ENCODE results near the gene TMTC2. TPM values are rescaled to one million over a fixed set of nuclear protein-coding genes. Genes with fewer than 3 reads are reported as not detected.

Gene TMTC2
- total and polyA plus RNA-seq, 3 experiments from 2014 or later, result 0.13 to 2.5 (median 2.2) TPM

DNA sequence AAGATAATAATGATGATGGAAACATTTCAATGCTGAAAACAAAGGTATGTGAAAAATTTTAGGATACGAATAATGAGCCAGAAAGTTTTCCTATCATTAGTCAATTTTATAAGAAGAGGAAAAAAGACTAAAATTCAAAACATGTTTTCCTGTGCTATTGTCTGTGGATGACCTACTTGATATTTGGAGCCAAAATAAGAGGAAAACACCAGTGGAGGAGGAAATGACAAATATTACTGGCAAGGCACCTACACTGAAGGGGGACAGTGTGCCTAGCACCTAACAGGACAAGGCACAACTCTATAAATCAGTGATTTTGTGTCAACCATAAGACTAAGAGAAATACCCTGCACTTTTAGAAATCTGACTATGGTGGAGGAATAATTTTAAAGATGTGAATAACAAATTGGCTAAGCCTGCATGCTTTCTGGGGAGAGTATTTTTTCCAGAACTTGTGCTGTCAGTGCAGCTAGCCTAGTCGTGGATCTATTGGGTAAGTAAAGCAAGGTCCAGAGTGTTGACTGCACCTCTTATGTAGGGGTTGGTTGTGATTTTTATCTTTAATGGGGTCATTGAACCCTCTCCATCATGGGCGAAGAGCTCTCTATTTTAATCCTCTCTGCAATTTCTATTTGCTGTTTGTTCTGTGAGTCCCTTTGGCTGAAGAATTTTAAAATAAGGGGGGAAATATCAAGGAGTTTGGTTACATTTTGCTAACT, 398.0 kb downstream of the TMTC2 start:
- ChIA-PET CTCF (no interaction called here), POLR2A (no interaction called here)
- Histone ChIP-seq H3K27ac (ENCODE audit: low read depth, low read length) (no peak overlapping the region), H3K9me3 (ENCODE audit: low read length) (no peaks in the 10 kb centered on the region), H3K4me1 (ENCODE audit: insufficient read depth, low read length) (no peaks in the 10 kb centered on the region), H3K4me3 (ENCODE audit: low read length) (no peak overlapping the region), H3K27me3 (ENCODE audit: insufficient read depth, low read length, poor library complexity, severe bottlenecking) (no peaks in the 10 kb centered on the region), H3K36me3 (ENCODE audit: insufficient read depth, low read length) (no peaks in the 10 kb centered on the region)
- Mint-ChIP-seq H3K27me3 (no peaks in the 10 kb centered on the region), H3K36me3 (peaks cover 0 to 4% (median 3%) of the 10 kb centered on the region in 3 donors), H3K9me3 (no peaks in the 10 kb centered on the region), H3K27ac (no peak overlapping the region), H3K4me3 (no peak overlapping the region), H3K4me1 (no peaks in the 10 kb centered on the region)
- no peak for DNase-seq

DNA sequence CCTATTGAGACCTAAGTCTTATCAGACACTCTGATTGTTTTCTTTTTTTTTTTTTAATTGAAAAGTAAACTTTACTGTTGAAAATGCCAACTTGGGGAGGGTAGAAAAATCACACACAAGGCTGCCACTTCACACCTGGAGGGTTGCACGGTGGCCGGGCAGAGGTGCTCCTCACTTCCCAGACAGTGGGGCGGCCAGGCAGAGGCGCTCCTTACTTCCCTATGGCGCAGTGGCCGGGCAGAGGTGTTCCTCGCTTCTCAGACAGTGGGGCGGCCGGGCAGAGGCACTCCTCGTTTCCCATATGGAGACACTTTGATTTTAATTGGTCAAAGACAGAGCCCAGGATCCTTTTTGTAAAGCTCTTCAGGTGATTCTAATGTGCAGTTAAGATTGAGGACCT, 399.3 kb downstream of the TMTC2 start:
- ChIA-PET CTCF (no interaction called here), POLR2A (no interaction called here)
- H3K4me1 ChIP-seq (ENCODE audit: insufficient read depth, low read length), result no peaks in the 10 kb centered on the region
- H3K4me3 ChIP-seq (ENCODE audit: low read length), result no peak overlapping the region
- H3K27ac ChIP-seq (ENCODE audit: low read depth, low read length), result no peak overlapping the region
- H3K27ac Mint-ChIP-seq, result peak overlapping the region in 1 of 8 donors; percentile 19
- H3K4me1 Mint-ChIP-seq, result no peaks in the 10 kb centered on the region
- H3K4me3 Mint-ChIP-seq, result no peak overlapping the region
- H3K36me3 ChIP-seq (ENCODE audit: insufficient read depth, low read length), result no peaks in the 10 kb centered on the region
- H3K27me3 ChIP-seq (ENCODE audit: insufficient read depth, low read length, poor library complexity, severe bottlenecking), result no peaks in the 10 kb centered on the region
- H3K9me3 ChIP-seq (ENCODE audit: low read length), result no peaks in the 10 kb centered on the region
- no peaks in the 10 kb centered on the region for H3K27me3 Mint-ChIP-seq
- no peak for DNase-seq
- peaks cover 0 to 10% (median 5%) of the 10 kb centered on the region in 3 donors for H3K36me3 Mint-ChIP-seq
- no peaks in the 10 kb centered on the region for H3K9me3 Mint-ChIP-seq

DNA sequence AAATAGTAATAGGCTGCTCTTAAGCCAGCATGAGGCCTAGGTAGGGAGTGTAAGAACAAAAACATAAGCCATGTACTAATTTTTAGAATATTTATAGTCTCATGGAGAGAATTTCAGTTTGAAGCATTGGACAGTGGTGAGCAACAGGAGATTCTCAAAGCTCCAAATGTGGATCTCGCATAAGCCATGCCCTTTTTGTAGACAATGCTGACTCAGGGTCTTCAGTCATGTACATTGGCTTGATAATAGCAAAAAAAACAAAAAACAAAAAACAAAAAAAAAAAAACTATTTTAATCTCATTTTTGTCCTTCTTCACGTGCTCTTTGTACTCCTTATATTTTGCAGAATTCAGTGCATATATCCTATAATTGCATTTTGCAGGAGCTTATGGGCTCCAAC, 402.9 kb downstream of the TMTC2 start:
- ChIA-PET CTCF (no interaction called here), POLR2A (no interaction called here)
- no peak for DNase-seq
- H3K9me3 Mint-ChIP-seq, result peaks cover 0 to 2% (median 0%) of the 10 kb centered on the region in 5 donors
- peaks cover 0 to 18% (median 5%) of the 10 kb centered on the region in 3 donors for H3K36me3 Mint-ChIP-seq
- Histone ChIP-seq H3K4me3 (ENCODE audit: low read length) (no peak overlapping the region), H3K9me3 (ENCODE audit: low read length) (no peaks in the 10 kb centered on the region), H3K4me1 (ENCODE audit: insufficient read depth, low read length) (no peaks in the 10 kb centered on the region), H3K27ac (ENCODE audit: low read depth, low read length) (no peak overlapping the region), H3K36me3 (ENCODE audit: insufficient read depth, low read length) (no peaks in the 10 kb centered on the region), H3K27me3 (ENCODE audit: insufficient read depth, low read length, poor library complexity, severe bottlenecking) (no peaks in the 10 kb centered on the region)
- no peaks in the 10 kb centered on the region for H3K27me3 Mint-ChIP-seq
- no peaks in the 10 kb centered on the region for H3K4me1 Mint-ChIP-seq
- no peak overlapping the region for H3K4me3 Mint-ChIP-seq
- no peak overlapping the region for H3K27ac Mint-ChIP-seq

DNA sequence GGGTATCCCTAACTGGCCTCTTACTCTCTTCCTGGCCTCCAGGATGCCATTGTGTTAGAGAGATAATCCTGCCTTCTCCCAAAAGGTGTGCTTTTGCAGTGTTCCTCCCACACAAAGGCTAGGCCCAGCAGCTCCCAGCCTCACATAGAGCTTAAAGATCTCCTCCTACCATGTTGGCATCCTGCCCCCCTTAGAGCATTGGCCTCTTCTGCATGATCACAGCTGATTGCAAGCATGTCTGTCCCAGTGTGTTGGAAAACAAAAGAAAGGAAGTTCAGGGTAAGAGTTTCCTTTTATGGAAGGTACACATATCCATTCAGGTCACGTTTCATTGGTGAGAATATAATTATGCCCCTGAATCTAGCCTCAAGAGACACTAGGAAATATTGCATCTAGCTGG, 405.4 kb downstream of the TMTC2 start:
- no peaks in the 10 kb centered on the region for H3K27me3 Mint-ChIP-seq
- no peak overlapping the region for H3K4me3 ChIP-seq (ENCODE audit: low read length)
- no peaks in the 10 kb centered on the region for H3K36me3 ChIP-seq (ENCODE audit: insufficient read depth, low read length)
- no peak overlapping the region for H3K4me3 Mint-ChIP-seq
- H3K4me1 ChIP-seq (ENCODE audit: insufficient read depth, low read length), result no peaks in the 10 kb centered on the region
- H3K4me1 Mint-ChIP-seq, result no peaks in the 10 kb centered on the region
- no peak overlapping the region for H3K27ac ChIP-seq (ENCODE audit: low read depth, low read length)
- DNase-seq, result no peak
- H3K9me3 Mint-ChIP-seq, result peaks cover 0 to 7% (median 0%) of the 10 kb centered on the region in 5 donors
- no peaks in the 10 kb centered on the region for H3K9me3 ChIP-seq (ENCODE audit: low read length)
- H3K27ac Mint-ChIP-seq, result no peak overlapping the region
- peaks cover 0 to 22% (median 4%) of the 10 kb centered on the region in 3 donors for H3K36me3 Mint-ChIP-seq
- no peaks in the 10 kb centered on the region for H3K27me3 ChIP-seq (ENCODE audit: insufficient read depth, low read length, poor library complexity, severe bottlenecking)
- CTCF ChIA-PET, result no interaction called here
- POLR2A ChIA-PET, result no interaction called here

DNA sequence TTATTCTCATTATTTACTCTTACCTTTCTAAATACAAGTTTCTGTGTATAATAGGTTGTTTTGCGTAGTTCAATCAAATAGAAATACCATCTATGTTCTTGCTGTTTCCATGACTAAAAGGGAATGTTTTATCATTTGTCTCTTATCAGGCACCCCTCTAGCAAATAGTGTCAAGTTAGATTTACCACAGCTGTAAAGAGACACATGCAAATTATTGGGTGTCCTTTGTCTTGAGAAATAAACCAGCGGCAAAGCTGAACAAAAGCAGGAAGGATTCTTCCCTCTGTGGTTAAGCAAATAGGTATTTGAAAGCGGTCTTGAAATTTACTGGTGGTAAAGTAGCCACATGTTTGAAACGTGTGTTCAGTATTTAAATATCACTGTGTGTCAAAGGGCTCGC, 405.9 kb downstream of the TMTC2 start:
- H3K9me3 Mint-ChIP-seq, result peaks cover 0 to 7% (median 0%) of the 10 kb centered on the region in 5 donors
- POLR2A ChIA-PET, result no interaction called here
- H3K4me1 Mint-ChIP-seq, result no peaks in the 10 kb centered on the region
- H3K27me3 ChIP-seq (ENCODE audit: insufficient read depth, low read length, poor library complexity, severe bottlenecking), result no peaks in the 10 kb centered on the region
- H3K36me3 ChIP-seq (ENCODE audit: insufficient read depth, low read length), result no peaks in the 10 kb centered on the region
- no peak overlapping the region for H3K27ac Mint-ChIP-seq
- H3K27ac ChIP-seq (ENCODE audit: low read depth, low read length), result no peak overlapping the region
- no peak overlapping the region for H3K4me3 ChIP-seq (ENCODE audit: low read length)
- no peak for DNase-seq
- no peak overlapping the region for H3K4me3 Mint-ChIP-seq
- no peaks in the 10 kb centered on the region for H3K9me3 ChIP-seq (ENCODE audit: low read length)
- CTCF ChIA-PET, result no interaction called here
- no peaks in the 10 kb centered on the region for H3K4me1 ChIP-seq (ENCODE audit: insufficient read depth, low read length)
- peaks cover 0 to 22% (median 3%) of the 10 kb centered on the region in 3 donors for H3K36me3 Mint-ChIP-seq
- no peaks in the 10 kb centered on the region for H3K27me3 Mint-ChIP-seq

DNA sequence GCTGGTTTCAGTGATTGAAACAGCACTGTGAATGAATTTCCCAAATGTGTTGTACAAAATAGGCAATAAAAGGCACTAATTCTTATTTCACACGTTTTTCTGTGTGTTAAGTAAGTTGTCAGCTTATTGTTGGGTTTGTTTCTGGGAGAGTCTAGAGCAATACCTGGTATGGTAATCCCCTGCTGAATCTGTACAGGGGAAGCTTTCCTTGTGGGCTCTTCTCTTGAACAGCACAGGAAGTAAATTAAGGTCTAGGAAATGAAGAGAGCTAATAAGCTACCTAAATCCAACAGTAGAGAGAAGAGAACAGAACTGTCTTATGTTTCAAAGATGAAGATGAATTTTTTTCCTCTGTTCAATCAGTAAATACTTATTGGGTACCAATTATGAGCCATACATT, 406.7 kb downstream of the TMTC2 start:
- H3K36me3 ChIP-seq (ENCODE audit: insufficient read depth, low read length), result no peaks in the 10 kb centered on the region
- ChIA-PET CTCF (no interaction called here), POLR2A (no interaction called here)
- no peaks in the 10 kb centered on the region for H3K27me3 Mint-ChIP-seq
- no peak overlapping the region for H3K4me3 ChIP-seq (ENCODE audit: low read length)
- no peak overlapping the region for H3K27ac Mint-ChIP-seq
- no peaks in the 10 kb centered on the region for H3K27me3 ChIP-seq (ENCODE audit: insufficient read depth, low read length, poor library complexity, severe bottlenecking)
- H3K4me3 Mint-ChIP-seq, result no peak overlapping the region
- peaks cover 0 to 7% (median 0%) of the 10 kb centered on the region in 5 donors for H3K9me3 Mint-ChIP-seq
- no peak overlapping the region for H3K27ac ChIP-seq (ENCODE audit: low read depth, low read length)
- peaks cover 0 to 22% (median 3%) of the 10 kb centered on the region in 3 donors for H3K36me3 Mint-ChIP-seq
- DNase-seq, result no peak
- no peaks in the 10 kb centered on the region for H3K4me1 ChIP-seq (ENCODE audit: insufficient read depth, low read length)
- no peaks in the 10 kb centered on the region for H3K4me1 Mint-ChIP-seq
- no peaks in the 10 kb centered on the region for H3K9me3 ChIP-seq (ENCODE audit: low read length)

DNA sequence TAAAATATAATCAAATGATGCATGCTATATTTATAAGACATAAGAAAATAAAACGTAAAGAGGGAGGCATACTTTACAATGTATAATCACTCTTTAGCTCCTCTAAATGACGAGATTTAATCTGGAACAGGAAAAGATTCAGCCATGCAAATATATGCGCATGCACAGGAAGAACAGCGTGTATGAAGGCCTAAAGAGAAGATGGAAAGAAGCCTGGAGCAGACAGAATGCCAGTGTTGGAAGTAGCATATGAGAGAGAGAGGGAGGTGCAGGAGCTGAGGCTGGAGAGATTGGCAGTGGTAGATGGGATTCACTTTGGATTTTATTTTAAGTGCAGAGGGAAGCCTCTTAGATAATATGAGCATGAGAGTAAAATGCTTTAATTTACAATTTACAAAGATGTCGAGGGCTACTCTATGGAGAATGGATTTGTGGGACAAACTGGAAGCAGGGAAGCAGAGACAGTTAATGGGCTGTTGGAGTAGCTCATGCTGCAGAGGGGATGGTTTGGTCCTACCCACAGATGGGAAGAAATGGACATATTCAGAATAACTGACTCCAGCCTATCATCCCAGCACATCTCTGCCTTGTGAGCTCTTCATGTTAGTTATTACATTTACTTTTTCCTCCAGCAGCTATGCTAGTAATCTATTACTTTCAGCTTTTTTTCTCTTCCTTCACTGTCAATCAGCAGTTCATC, 411.1 kb downstream of the TMTC2 start:
- Mint-ChIP-seq H3K4me1 (no peaks in the 10 kb centered on the region), H3K9me3 (peaks cover 0 to 7% (median 0%) of the 10 kb centered on the region in 5 donors), H3K4me3 (no peak overlapping the region), H3K36me3 (peaks cover 0 to 24% (median 0%) of the 10 kb centered on the region in 3 donors), H3K27ac (no peak overlapping the region), H3K27me3 (no peaks in the 10 kb centered on the region)
- no peaks in the 10 kb centered on the region for H3K36me3 ChIP-seq (ENCODE audit: insufficient read depth, low read length)
- POLR2A ChIA-PET, result no interaction called here
- CTCF ChIA-PET, result no interaction called here
- DNase-seq, result no peak
- no peak overlapping the region for H3K4me3 ChIP-seq (ENCODE audit: low read length)
- H3K27me3 ChIP-seq (ENCODE audit: insufficient read depth, low read length, poor library complexity, severe bottlenecking), result no peaks in the 10 kb centered on the region
- H3K27ac ChIP-seq (ENCODE audit: low read depth, low read length), result no peak overlapping the region
- H3K9me3 ChIP-seq (ENCODE audit: low read length), result no peaks in the 10 kb centered on the region
- no peaks in the 10 kb centered on the region for H3K4me1 ChIP-seq (ENCODE audit: insufficient read depth, low read length)

DNA sequence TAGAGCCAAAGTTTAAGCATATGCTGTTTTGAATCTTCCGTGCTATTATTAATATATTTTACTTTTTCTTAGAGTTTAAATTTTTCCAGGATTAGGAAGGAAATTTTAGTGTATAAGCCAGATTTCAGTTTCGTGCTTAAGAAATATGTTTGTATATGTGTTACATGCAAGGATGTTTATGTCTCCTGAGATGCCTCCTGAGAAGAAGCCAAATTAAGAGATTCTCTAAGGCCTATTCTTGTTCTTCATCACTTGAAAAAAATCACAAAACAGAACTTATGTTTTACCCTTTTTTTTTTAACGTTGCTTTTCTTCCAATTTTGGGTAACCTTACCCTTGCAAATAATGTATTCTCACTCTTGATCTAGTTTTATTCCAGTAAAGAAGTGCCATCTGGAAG, 412.7 kb downstream of the TMTC2 start:
- ChIA-PET POLR2A (no interaction called here), CTCF (no interaction called here)
- no peak for DNase-seq
- Mint-ChIP-seq H3K4me1 (no peaks in the 10 kb centered on the region), H3K4me3 (no peak overlapping the region), H3K27me3 (no peaks in the 10 kb centered on the region), H3K27ac (no peak overlapping the region), H3K36me3 (peaks cover 0 to 25% (median 0%) of the 10 kb centered on the region in 3 donors), H3K9me3 (peaks cover 0 to 6% (median 0%) of the 10 kb centered on the region in 5 donors)
- H3K9me3 ChIP-seq (ENCODE audit: low read length), result no peaks in the 10 kb centered on the region
- no peak overlapping the region for H3K27ac ChIP-seq (ENCODE audit: low read depth, low read length)
- H3K4me1 ChIP-seq (ENCODE audit: insufficient read depth, low read length), result no peaks in the 10 kb centered on the region
- no peak overlapping the region for H3K4me3 ChIP-seq (ENCODE audit: low read length)
- no peaks in the 10 kb centered on the region for H3K36me3 ChIP-seq (ENCODE audit: insufficient read depth, low read length)
- no peaks in the 10 kb centered on the region for H3K27me3 ChIP-seq (ENCODE audit: insufficient read depth, low read length, poor library complexity, severe bottlenecking)
